AG09319 (cell line): ENCODE results near the gene PLBD2.

Experiments
- DNase-seq: peaks from one replicate; pipeline ENCODE4 v3.0.0-alpha.2; 2010; ENCODE audit warnings: low read depth; ENCODE audit errors: extremely low read depth
- CTCF ChIP-seq: IDR thresholded peaks from 2 replicates; pipeline ENCODE4 v1.5.1; 2011; ENCODE audit warnings: low read depth, mild to moderate bottlenecking, inconsistent platforms, low read length, moderate library complexity

PLBD2 gene

DNA sequence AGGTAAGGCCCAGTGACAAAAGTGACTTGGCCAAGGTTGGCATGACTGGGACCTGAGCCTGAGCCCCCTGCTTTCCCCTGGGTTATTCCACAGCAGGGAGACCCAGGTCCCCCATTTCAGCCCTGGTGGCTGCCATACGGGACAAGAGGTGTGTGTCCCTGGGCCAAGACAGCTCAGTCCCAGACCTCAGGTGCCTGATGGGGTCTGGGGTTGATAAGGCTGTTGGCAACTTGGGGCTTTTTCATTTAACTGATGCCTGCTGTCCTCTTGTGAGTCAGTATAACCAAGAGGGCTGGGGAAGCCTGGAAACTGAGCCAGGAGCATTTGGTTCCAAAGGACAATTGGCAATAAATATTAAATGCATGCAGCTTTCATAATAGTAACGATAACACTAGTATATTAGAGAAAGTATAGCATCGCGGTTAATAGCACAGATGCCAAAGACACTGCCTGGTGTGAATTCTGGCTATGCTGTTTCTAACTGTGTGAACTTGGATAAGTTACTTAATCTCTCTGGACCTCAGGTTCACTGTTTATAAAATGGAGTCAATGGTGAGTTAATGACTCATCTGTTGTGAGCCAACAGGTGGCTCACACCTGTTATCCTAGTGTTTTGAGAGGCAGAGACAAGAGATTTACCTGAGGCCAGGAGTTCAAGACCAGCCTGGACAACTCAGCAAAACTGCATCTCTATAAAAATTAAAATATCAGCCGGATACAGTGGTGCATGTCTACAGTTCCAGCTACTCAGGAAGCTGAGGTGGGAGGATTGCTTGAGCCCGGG lies 64.7 kb downstream of the PLBD2 start:
- DNase-seq = no peak

GRCh38 chr12:113424456-113424855 lies 66.1 kb downstream of the PLBD2 start:
- no peak for TF ChIP-seq CTCF
- DNase-seq = no peak

More for the DNA sequence above, 64.7 kb downstream of the PLBD2 start:
- no peak for TF ChIP-seq CTCF

DNA sequence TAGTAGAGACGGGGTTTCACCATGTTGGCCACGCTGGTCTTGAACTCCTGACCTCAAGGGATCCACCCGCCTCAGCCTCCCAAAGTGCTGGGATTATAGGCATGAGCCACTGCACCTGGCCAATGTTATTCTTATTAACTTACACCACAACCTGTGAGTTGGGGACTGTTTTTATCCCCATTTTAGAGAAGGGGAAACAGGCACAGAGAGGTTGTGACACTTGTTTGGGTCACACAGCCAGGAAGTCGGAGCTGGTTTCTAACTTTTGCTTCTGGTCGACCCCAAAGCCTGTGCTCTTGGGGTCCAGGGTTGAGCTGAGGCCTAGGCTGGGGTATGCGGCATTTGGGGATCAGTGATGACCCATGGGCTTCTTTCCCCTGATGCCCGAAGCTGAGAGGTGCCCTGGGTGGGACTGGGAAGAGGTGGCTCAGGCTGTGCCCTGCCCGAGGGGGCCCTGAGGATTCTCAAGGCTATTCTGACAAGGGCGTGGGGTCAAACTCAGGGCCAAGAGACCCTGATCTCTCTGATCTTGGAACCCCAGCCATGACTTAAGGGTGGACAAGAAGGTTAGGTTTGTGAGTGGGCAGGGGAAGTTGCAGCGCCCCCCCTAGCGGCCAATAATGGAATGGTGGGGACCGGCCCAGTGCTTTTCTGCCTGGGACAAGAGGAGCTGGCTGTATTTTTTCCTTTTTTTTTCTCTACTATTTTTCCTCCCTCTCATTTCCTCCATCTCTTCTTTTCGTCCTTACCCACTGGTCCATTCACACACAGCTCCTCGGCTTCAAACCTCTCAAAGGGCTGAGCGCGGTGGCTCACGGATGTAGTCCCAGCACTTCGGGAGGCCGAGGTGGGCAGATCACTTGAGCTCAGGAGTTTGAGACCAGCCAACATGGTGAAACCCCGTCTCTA lies 66.8 kb downstream of the PLBD2 start:
- DNase-seq = no peak
- TF ChIP-seq CTCF = peak; percentile 86

DNA sequence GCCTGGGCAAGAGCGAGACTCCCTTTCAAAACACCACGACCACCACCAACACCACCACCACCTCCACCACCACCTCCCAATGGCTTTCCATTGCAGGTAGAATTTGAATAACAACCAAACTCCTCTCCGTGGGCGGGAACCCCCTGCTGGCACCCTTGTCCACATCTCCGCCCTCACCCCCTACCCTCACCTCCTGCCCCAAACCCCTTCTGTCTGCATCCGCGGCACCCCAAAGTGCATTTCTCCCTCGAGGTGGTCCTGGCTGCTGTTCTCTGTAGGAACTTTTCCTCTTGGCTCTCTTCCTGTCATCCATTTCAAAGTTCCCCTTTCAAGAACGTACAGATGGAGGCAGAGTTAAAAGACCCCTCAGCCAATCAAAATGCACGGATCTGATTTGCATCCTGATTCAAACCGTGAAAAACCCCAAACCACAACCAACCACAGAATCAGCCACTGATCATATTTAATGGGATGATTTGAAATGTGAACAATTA lies 67.6 kb downstream of the PLBD2 start:
- no peak for DNase-seq
- TF ChIP-seq CTCF = no peak

DNA sequence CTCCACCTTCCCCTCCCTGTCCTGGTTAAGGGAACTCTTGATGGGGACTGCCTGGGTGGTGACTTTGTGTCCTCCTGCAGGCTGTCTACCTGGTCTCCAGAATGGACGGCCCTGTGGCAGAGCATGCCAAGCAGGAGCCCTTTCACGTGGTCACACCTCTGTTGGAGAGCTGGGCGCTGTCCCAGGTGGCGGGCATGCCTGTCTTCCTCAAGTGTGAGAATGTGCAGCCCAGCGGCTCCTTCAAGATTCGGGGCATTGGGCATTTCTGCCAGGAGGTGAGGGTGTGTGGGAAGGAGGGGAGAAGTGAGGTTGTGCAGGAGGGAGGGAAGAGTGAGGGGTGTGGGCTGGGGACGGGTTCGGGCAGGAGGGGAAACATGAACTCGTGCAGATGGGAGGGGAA lies 69.5 kb downstream of the PLBD2 start:
- DNase-seq = no peak

DNA sequence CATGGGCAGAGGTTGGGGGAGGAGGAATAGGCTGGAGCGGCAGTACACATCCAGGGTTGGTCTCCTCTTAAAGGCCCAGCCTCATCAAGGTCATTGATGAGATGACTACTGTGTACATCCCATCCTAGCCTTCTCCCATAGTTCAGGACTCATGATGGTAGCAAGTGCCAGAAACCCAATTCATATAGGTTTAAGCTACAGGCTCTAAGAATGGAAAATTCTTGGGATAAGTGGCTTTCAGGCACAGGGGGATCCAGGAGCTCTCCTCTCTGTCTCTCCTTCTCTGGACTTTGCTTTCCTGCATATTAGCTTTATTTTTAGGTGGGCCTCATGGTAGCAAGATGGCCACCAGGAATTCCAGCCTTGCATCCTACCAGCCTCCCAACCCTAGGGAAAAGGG lies 70.1 kb downstream of the PLBD2 start:
- DNase-seq = no peak
- no peak for TF ChIP-seq CTCF

More for the DNA sequence above, 69.5 kb downstream of the PLBD2 start:
- no peak for TF ChIP-seq CTCF

DNA sequence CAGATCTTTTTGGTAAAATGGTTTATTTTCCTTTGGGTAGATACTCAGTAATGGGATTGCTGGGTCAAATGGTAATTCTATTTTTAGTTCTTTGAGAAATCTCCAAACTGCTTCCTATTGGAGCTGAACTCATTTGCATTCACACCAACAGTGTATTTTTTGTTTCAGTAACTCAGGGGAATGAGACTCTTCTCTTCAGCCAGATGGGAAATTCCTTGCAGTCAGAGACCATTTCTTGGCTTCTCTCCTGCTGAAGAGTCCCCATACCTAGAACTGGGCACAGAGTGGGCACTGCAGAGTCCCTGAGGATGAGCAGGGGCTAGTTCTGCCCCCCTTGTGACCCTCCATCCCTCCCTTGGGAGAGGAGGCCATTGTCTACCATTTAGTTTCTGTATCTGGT lies 74.6 kb downstream of the PLBD2 start:
- no peak for TF ChIP-seq CTCF
- no peak for DNase-seq
